ENCODE data around the gene EDNRA. TPM values are rescaled to one million over a fixed set of nuclear protein-coding genes. Genes with fewer than 3 reads are reported as not detected.

The EDNRA gene
- total RNA-seq, 1 experiment from 2014 or later, result 0.13 TPM

DNA sequence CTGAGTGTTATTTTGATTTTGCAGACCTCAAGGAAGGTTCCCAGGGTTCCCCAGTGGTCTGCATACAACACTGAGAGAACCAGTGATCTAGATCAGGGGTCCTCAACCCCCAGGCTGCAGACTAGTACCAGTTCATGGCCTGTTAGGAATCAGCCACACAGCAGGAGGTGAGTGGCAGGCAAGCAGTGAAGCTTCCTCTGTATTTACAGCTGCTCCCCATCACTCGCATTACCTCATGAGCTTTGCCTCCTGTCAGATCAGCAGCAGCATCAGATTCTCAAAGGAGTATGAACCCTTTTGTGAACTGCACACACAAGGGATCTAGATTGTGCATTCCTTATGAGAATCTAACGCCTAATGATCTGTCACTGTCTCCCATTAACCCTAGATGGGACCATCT is 28.5 kb downstream of the EDNRA start:
- BruUV-seq (replicated peaks), result no TSS peak
- TF ChIP-seq TCF7L2 (IDR thresholded peaks at IDR 0.05; ENCODE audit: low read depth, low read length) (no peak), SIN3A (IDR thresholded peaks at IDR 0.05; ENCODE audit: borderline replicate concordance, insufficient read depth, low read depth, low read length) (no peak), POLR2AphosphoS5 (IDR thresholded peaks at IDR 0.05; ENCODE audit: low read depth, low read length) (no peak)
- TF ChIP-seq, protein P1, sequence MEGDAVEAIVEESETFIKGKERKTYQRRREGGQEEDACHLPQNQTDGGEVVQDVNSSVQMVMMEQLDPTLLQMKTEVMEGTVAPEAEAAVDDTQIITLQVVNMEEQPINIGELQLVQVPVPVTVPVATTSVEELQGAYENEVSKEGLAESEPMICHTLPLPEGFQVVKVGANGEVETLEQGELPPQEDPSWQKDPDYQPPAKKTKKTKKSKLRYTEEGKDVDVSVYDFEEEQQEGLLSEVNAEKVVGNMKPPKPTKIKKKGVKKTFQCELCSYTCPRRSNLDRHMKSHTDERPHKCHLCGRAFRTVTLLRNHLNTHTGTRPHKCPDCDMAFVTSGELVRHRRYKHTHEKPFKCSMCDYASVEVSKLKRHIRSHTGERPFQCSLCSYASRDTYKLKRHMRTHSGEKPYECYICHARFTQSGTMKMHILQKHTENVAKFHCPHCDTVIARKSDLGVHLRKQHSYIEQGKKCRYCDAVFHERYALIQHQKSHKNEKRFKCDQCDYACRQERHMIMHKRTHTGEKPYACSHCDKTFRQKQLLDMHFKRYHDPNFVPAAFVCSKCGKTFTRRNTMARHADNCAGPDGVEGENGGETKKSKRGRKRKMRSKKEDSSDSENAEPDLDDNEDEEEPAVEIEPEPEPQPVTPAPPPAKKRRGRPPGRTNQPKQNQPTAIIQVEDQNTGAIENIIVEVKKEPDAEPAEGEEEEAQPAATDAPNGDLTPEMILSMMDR (IDR thresholded peaks at IDR 0.05), result no peak
- TF ChIP-seq, protein P2, sequence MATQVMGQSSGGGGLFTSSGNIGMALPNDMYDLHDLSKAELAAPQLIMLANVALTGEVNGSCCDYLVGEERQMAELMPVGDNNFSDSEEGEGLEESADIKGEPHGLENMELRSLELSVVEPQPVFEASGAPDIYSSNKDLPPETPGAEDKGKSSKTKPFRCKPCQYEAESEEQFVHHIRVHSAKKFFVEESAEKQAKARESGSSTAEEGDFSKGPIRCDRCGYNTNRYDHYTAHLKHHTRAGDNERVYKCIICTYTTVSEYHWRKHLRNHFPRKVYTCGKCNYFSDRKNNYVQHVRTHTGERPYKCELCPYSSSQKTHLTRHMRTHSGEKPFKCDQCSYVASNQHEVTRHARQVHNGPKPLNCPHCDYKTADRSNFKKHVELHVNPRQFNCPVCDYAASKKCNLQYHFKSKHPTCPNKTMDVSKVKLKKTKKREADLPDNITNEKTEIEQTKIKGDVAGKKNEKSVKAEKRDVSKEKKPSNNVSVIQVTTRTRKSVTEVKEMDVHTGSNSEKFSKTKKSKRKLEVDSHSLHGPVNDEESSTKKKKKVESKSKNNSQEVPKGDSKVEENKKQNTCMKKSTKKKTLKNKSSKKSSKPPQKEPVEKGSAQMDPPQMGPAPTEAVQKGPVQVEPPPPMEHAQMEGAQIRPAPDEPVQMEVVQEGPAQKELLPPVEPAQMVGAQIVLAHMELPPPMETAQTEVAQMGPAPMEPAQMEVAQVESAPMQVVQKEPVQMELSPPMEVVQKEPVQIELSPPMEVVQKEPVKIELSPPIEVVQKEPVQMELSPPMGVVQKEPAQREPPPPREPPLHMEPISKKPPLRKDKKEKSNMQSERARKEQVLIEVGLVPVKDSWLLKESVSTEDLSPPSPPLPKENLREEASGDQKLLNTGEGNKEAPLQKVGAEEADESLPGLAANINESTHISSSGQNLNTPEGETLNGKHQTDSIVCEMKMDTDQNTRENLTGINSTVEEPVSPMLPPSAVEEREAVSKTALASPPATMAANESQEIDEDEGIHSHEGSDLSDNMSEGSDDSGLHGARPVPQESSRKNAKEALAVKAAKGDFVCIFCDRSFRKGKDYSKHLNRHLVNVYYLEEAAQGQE (IDR thresholded peaks at IDR 0.05; ENCODE audit: insufficient read depth in 1 of 2, low read depth in 2 of 2, low read length in 1 of 2), result no peak
- intact Hi-C loops (cut with micrococcal nuclease; ENCODE audit: unreplicated experiment), result no loop called here
- no peaks in the 10 kb centered on the region for H3K36me3 ChIP-seq (ENCODE audit: control insufficient read depth, insufficient read depth, low read length)
- DNase-seq (ENCODE audit: low read depth, low spot score) (no peak), ATAC-seq (no peak)
- no peaks in the 10 kb centered on the region for H3K4me1 ChIP-seq (ENCODE audit: control insufficient read depth, insufficient read depth, low read length)
- ChIA-PET CTCF (no interaction called here), POLR2A (no interaction called here)
- H3K9me3 ChIP-seq (ENCODE audit: control insufficient read depth, insufficient read depth, low read depth, low read length), result no peaks in the 10 kb centered on the region
- in situ Hi-C loops (cut with HindIII; ENCODE audit: low pct_unique_long_range_greater_than_20kb, low sequenced_read_pairs), result no loop called here
- no peaks in the 10 kb centered on the region for H3K27me3 ChIP-seq (ENCODE audit: control insufficient read depth, insufficient read depth, low read length)
- H3K27ac ChIP-seq (ENCODE audit: low read length), result no peak overlapping the region
- H3K4me3 ChIP-seq (ENCODE audit: low read depth in 2 of 2, low read length in 2 of 2), result no peak overlapping the region

DNA sequence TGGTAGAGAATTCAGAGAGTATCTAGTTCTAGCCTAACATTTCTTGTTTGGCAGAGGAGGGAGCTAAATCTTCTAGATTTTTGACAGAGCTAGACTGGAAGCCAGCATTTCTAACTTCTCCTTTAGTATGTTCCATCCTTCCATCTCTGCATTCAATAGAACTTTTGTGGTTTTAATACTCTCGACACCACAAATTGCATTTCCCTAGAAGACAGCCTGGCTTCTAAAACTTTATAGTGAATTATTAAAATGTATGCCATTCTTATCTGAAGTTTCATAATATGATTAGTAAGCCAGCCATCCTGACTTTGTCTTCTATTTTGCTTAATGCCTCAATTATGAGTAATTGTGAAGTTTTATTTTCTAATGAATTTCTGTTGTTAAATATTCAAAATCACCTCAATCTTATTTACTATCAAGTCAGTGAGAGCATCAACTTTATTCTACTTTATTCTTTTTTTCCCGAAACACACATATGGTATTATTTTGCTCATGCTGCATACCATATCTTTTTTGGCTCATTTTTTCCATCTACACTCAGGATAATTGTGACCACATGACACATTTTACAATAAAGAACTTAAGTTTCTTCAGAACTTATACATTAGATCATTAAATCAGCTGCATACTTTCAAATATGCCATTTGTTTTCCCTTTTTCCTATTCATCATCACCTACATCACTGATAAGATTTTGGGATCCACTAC is 30.2 kb downstream of the EDNRA start:
- ATAC-seq (no peak), DNase-seq (ENCODE audit: low read depth, low spot score) (no peak)
- TF ChIP-seq, protein P1 (IDR thresholded peaks at IDR 0.05), result no peak
- TF ChIP-seq POLR2AphosphoS5 (IDR thresholded peaks at IDR 0.05; ENCODE audit: low read depth, low read length), result no peak
- no peak for TF ChIP-seq TCF7L2 (IDR thresholded peaks at IDR 0.05; ENCODE audit: low read depth, low read length)
- TF ChIP-seq, protein P2 (IDR thresholded peaks at IDR 0.05; ENCODE audit: insufficient read depth in 1 of 2, low read depth in 2 of 2, low read length in 1 of 2), result no peak
- no peak for TF ChIP-seq SIN3A (IDR thresholded peaks at IDR 0.05; ENCODE audit: borderline replicate concordance, insufficient read depth, low read depth, low read length)
- BruUV-seq (replicated peaks), result no TSS peak
- H3K36me3 ChIP-seq (ENCODE audit: control insufficient read depth, insufficient read depth, low read length), result no peaks in the 10 kb centered on the region
- ChIA-PET CTCF (no interaction called here), POLR2A (no interaction called here)
- H3K4me1 ChIP-seq (ENCODE audit: control insufficient read depth, insufficient read depth, low read length), result no peaks in the 10 kb centered on the region
- no peaks in the 10 kb centered on the region for H3K27me3 ChIP-seq (ENCODE audit: control insufficient read depth, insufficient read depth, low read length)
- in situ Hi-C loops (cut with HindIII; ENCODE audit: low pct_unique_long_range_greater_than_20kb, low sequenced_read_pairs), result no loop called here
- no peaks in the 10 kb centered on the region for H3K9me3 ChIP-seq (ENCODE audit: control insufficient read depth, insufficient read depth, low read depth, low read length)
- no peak overlapping the region for H3K4me3 ChIP-seq (ENCODE audit: low read depth in 2 of 2, low read length in 2 of 2)
- no peak overlapping the region for H3K27ac ChIP-seq (ENCODE audit: low read length)
- intact Hi-C loops (cut with micrococcal nuclease; ENCODE audit: unreplicated experiment), result no loop called here
